Uterus (tissue), 4 donors: Measurements from ENCODE around the gene ADARB2. TPM values are rescaled to one million over a fixed set of nuclear protein-coding genes. Genes with fewer than 3 reads are reported as not detected.

Source experiments
- DNase-seq, 2 donors: peaks; one replicate each; pipeline ENCODE4 v3.0.0-alpha.2; 2019 to 2020
- H3K27ac ChIP-seq, 2 donors: fragments of 200-600 bp; sonication (generic); 1 replicate in 1 of 2; 2 replicates in 1 of 2; pipeline ENCODE4 v1.5.1; 2016 to 2018
- H3K27me3 ChIP-seq, 2 donors: fragments of 200-600 bp; sonication (generic); one replicate each; pipeline ENCODE4 v1.5.1; 2018 to 2019; ENCODE audit warnings: control low read depth in 1 of 2
- H3K36me3 ChIP-seq, 2 donors: fragments of 200-600 bp; sonication (generic); one replicate each; pipeline ENCODE4 v1.5.1; 2019; ENCODE audit warnings: control low read depth in 1 of 2
- H3K4me1 ChIP-seq, 2 donors: fragments of 200-600 bp; sonication (generic); one replicate each; pipeline ENCODE4 v1.5.1; 2018 to 2019; ENCODE audit warnings: control low read depth in 1 of 2
- H3K4me3 ChIP-seq, 2 donors: fragments of 200-600 bp; sonication (generic); 1 replicate in 1 of 2; 2 replicates in 1 of 2; pipeline ENCODE4 v1.5.1; 2018 to 2019; ENCODE audit warnings: mild to moderate bottlenecking in 1 of 2
- H3K9me3 ChIP-seq, 2 donors: fragments of 200-600 bp; sonication (generic); one replicate each; pipeline ENCODE4 v1.5.1; 2019; ENCODE audit warnings: control low read depth in 1 of 2
- POLR2A ChIP-seq, 2 donors: fragments of 450-650 bp; IDR thresholded peaks; one replicate each; pipeline ENCODE4 v1.6.1; 2016; ENCODE audit warnings: antibody characterized with exemption in 2 of 2, mild to moderate bottlenecking in 1 of 2, moderate library complexity in 1 of 2
- intact Hi-C: fragments of 100-400 bp; cut with DNase I; formaldehyde crosslinking; loops from one replicate; pipeline ENCODE4 v1.15.1; 2023; ENCODE audit warnings: low total_unique reads
- total RNA-seq, 4 donors: library from RNA; depleted of rRNA in 3 of 4; stranded (reverse); fragments of >200 nt in 3 of 4; gene quantifications; one replicate each; pipeline versions ENCODE4 v1.1.0 to v1.2.4, GENCODE V29; 2014 to 2023
- TF ChIP-seq, protein P1 (sequence below), 4 experiments: fragments of 200-600 bp in 2 of 4; fragments of 450-650 bp in 2 of 4; sonication (generic) in 2 of 4; IDR thresholded peaks; one replicate each; pipeline ENCODE4 v1.5.1; 2016 to 2019; ENCODE audit warnings: antibody characterized with exemption in 4 of 4, mild to moderate bottlenecking in 2 of 4, moderate library complexity in 1 of 4
- donor health status: DM: yes; HTN: yes; CAD: no.

Gene ADARB2
- total RNA-seq, 4 donors from 2014 or later = 0.76 to 2.6 (median 2.0) TPM; not detected in 1

DNA sequence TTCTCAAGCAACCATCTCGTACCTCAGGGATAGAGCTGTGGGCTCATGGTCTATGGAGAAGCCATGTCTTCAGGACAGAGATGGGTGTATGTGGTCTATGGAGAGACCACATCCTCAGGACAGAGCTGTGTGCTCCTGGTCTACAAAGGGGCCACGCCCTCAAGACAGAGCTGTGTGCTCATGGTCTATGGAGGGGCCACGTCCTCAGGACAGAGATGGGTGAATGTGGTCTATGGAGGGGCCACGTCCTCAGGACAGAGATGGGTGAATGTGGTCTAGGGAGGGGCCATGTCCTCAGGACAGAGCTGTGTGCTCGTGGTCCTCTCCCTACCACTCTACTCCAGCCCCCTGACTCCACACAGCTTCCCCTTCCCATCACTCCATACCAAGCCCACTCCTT, 563.3 kb downstream of the ADARB2 start:
- TF ChIP-seq, protein P1, sequence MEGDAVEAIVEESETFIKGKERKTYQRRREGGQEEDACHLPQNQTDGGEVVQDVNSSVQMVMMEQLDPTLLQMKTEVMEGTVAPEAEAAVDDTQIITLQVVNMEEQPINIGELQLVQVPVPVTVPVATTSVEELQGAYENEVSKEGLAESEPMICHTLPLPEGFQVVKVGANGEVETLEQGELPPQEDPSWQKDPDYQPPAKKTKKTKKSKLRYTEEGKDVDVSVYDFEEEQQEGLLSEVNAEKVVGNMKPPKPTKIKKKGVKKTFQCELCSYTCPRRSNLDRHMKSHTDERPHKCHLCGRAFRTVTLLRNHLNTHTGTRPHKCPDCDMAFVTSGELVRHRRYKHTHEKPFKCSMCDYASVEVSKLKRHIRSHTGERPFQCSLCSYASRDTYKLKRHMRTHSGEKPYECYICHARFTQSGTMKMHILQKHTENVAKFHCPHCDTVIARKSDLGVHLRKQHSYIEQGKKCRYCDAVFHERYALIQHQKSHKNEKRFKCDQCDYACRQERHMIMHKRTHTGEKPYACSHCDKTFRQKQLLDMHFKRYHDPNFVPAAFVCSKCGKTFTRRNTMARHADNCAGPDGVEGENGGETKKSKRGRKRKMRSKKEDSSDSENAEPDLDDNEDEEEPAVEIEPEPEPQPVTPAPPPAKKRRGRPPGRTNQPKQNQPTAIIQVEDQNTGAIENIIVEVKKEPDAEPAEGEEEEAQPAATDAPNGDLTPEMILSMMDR (IDR thresholded peaks at IDR 0.05) = no peak
- no peak for TF ChIP-seq POLR2A (IDR thresholded peaks at IDR 0.05)
- no peaks in the 10 kb centered on the region for H3K9me3 ChIP-seq
- no peak for DNase-seq
- no peak overlapping the region for H3K4me3 ChIP-seq
- no peaks in the 10 kb centered on the region for H3K36me3 ChIP-seq
- H3K4me1 ChIP-seq = no peaks in the 10 kb centered on the region
- intact Hi-C loops = no loop called here
- H3K27ac ChIP-seq = no peak overlapping the region
- no peaks in the 10 kb centered on the region for H3K27me3 ChIP-seq

DNA sequence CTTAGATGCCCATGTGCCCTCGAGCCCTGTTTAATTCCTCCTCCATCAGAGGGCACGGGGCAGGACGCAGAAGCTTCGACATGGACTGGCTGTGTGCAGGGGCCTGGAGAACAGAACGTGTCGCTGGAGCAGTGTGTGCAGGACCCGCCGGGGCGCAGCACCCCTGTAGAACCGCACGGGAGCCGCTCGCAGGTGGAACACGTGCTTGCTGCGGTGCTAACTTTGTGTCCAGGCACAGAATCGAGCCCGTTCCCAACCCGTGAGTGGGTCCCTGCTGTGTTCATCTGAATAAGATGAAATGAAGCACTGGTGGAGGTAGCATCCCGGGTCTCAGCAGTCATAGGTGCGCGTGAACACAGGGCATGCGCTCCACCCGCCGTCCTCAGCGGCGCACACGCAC, 564.2 kb downstream of the ADARB2 start:
- intact Hi-C loops = no loop called here
- no peak for DNase-seq
- no peaks in the 10 kb centered on the region for H3K36me3 ChIP-seq

DNA sequence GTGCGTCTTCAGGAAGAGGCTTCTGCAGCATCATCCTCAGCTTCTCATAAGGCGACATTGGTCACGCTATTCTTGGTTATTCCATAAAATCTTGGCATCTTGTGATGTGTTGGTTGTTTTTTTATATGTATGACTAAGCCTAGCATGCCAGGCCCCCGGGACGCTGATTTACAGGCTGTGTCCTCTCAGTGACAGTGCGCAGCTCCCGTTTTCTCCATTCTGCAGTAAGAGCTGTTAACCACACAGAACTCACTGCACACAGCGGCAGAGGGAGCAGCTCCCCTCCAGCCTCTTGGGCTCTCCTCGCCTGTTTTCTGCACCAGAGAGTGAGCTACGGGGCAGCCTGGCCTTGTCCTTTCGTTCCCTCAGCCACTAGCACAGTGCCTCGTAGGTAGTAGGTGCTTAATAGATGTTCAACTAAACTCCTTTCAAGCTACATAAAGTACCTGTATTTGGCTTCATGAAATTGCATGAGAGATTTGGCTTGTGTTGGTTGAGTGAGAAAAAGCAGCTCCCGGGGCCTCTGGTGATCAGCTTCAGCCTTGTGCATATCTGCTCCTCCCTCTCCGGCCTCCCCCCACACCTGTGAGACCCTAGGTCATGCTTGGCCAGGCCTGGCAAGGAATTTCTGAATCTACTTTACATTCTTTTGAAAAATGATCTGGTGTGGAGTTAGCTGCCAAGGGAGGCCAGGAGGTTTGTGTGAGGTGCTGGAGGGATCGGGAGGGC, 564.9 kb downstream of the ADARB2 start:
- no peak for DNase-seq
- Histone ChIP-seq H3K36me3 (no peaks in the 10 kb centered on the region), H3K27me3 (no peaks in the 10 kb centered on the region), H3K27ac (no peak overlapping the region), H3K9me3 (no peaks in the 10 kb centered on the region), H3K4me1 (no peaks in the 10 kb centered on the region), H3K4me3 (no peak overlapping the region)
- TF ChIP-seq, protein P1 (IDR thresholded peaks at IDR 0.05) = no peak
- no peak for TF ChIP-seq POLR2A (IDR thresholded peaks at IDR 0.05)
- intact Hi-C loops = no loop called here

More for the DNA sequence above, 564.2 kb downstream of the ADARB2 start:
- no peak for TF ChIP-seq POLR2A (IDR thresholded peaks at IDR 0.05)
- TF ChIP-seq, protein P1 (IDR thresholded peaks at IDR 0.05) = no peak
- Histone ChIP-seq H3K4me1 (no peaks in the 10 kb centered on the region), H3K9me3 (no peaks in the 10 kb centered on the region), H3K27ac (no peak overlapping the region), H3K27me3 (no peaks in the 10 kb centered on the region), H3K4me3 (no peak overlapping the region)

DNA sequence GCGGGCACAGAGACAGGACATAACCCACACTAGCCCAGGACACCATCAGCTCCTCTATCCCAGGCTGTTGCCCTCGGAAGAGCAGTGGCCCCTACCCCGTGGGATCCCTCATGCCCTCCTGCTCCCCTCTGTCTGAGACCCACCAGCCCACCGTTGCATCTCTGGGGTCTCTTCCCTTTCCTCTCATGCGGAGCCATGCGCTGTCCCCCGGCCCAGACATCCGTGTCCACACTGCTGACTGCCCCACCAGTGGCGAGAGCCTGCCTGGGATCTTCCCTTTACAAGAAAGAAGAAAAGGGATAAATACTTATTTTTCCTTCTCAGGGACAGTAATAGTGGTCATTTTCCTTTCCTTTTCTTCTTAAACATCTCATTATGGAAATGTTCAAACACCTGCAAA, 565.7 kb downstream of the ADARB2 start:
- Histone ChIP-seq H3K36me3 (no peaks in the 10 kb centered on the region), H3K9me3 (no peaks in the 10 kb centered on the region), H3K4me3 (no peak overlapping the region), H3K27ac (no peak overlapping the region), H3K4me1 (no peaks in the 10 kb centered on the region), H3K27me3 (no peaks in the 10 kb centered on the region)
- TF ChIP-seq, protein P1 (IDR thresholded peaks at IDR 0.05) = no peak
- TF ChIP-seq POLR2A (IDR thresholded peaks at IDR 0.05) = no peak
- no peak for DNase-seq
- intact Hi-C loops = no loop called here

DNA sequence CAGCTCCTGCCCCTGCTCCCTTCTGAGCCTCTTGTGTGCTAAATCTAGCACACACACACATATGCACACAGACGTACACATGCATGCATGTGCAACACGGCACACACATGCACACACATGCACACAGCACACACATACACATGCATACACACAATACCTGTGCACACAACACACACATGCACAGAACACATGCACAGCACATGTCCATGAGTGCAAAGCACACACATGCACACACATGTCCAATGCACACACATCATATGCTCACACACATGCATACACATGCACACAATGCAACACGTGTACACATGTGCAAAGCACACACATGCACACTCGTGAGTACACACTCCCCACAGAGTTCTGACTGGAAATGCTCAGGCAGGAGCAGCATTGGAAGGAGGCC, 566.1 kb downstream of the ADARB2 start:
- no peak overlapping the region for H3K27ac ChIP-seq
- no peaks in the 10 kb centered on the region for H3K36me3 ChIP-seq
- H3K27me3 ChIP-seq = no peaks in the 10 kb centered on the region
- H3K4me1 ChIP-seq = no peaks in the 10 kb centered on the region
- no peak overlapping the region for H3K4me3 ChIP-seq
- intact Hi-C loops = no loop called here
- DNase-seq = no peak
- H3K9me3 ChIP-seq = no peaks in the 10 kb centered on the region
- TF ChIP-seq, protein P1 (IDR thresholded peaks at IDR 0.05) = no peak
- no peak for TF ChIP-seq POLR2A (IDR thresholded peaks at IDR 0.05)
